Stimulated activated CD8-positive, alpha-beta memory T cell treated with anti-CD3 and anti-CD28 coated beads, Interleukin-15, amount 100 ng/mL, for 1 hour (primary cell): Measurements from ENCODE around the gene PRPF19.

Experiments
- DNase-seq: peaks from one replicate; pipeline ENCODE4 v3.0.0-alpha.2; 2020; ENCODE audit warnings: low read depth

PRPF19 gene

GRCh38 chr11:60841797-60842667 is 64.4 kb downstream of the PRPF19 start, which contains the start of gene CCDC86:
Gene CCDC86, plus strand, starts transcription at chr11:60842113. Its CDS starts 12 bp downstream, at chr11:60842125.
- DNase-seq, result peak; percentile 99
